K562 (cell line): ENCODE measurements around the gene CYSRT1. TPM values are rescaled to one million over a fixed set of nuclear protein-coding genes. Genes with fewer than 3 reads are reported as not detected.

Experiments
- ATAC-seq: fragments of 200-7000 bp; cut with Tn5 transposase; 3 replicates; pipeline ENCODE4 v1.9.1; 2020; ENCODE audit warnings: moderate library complexity
- BruUV-seq: library from RNA; stranded (reverse); fragments of 400-500 nt; replicated peaks from 2 replicates; lab custom pipeline; 2021; lab: Mats Ljungman, UMichigan
- CTCF ChIA-PET: fragments of 300-600 bp; formaldehyde crosslinking; extraction: SDS; loops from one replicate; lab custom pipeline; 2021; ENCODE audit warnings: low intra/inter-chr PET ratio; lab: Yijun Ruan, JAX
- POLR2A ChIA-PET: fragments of 300-600, 350-650 bp; sonication (Branson Sonifier 250); formaldehyde crosslinking; extraction: SDS; loops from one replicate; lab custom pipeline; 2021; ENCODE audit warnings: antibody characterized with exemption, inconsistent platforms; lab: Yijun Ruan, JAX
- DNase-seq, 4 experiments: peaks; one replicate each; pipeline versions ENCODE4 v3.0.0 to v3.0.0-alpha.2; 2011 to 2018; ENCODE audit warnings: low spot score in 3 of 4, mixed read lengths in 3 of 4; ENCODE audit errors: extremely low read depth in 1 of 4
- FAIRE-seq: peaks from 2 replicates; lab custom pipeline; 2011; peaks lifted over from hg19 to GRCh38; lab: Jason Lieb, UNC
- H2AFZ ChIP-seq: 2 replicates; pipeline ENCODE4 v1.6.0; 2011; ENCODE audit warnings: low read depth, low read length, control low read depth, inconsistent platforms
- H3K27ac ChIP-seq: fragments of 200-600 bp; 3 replicates; pipeline ENCODE4 v1.8.0; 2011; ENCODE audit warnings: low read depth, mild to moderate bottlenecking, control low read depth, inconsistent platforms, low read length, moderate library complexity, mixed read lengths; ENCODE audit errors: extremely low read depth
- H3K27me3 ChIP-seq, 2 experiments: fragments of 300-600 bp in 1 of 2; 2 replicates in 1 of 2; 3 replicates in 1 of 2; pipeline versions ENCODE4 v1.6.0 to v1.8.0; 2011; ENCODE audit warnings: inconsistent platforms in 2 of 2, low read length in 2 of 2, mild to moderate bottlenecking in 1 of 2, mixed read lengths in 1 of 2, moderate library complexity in 1 of 2; ENCODE audit not compliant: control insufficient read depth in 2 of 2, insufficient read depth in 2 of 2
- H3K36me3 ChIP-seq: fragments of 300-600 bp; 3 replicates; pipeline ENCODE4 v1.8.0; 2011; ENCODE audit warnings: mild to moderate bottlenecking, low read length, inconsistent platforms; ENCODE audit not compliant: control insufficient read depth, insufficient read depth
- H3K4me1 ChIP-seq, 2 experiments: fragments of 200-600 bp in 1 of 2; replicated peaks in 1 of 2; 2 replicates in 1 of 2; 3 replicates in 1 of 2; pipeline versions ENCODE4 v1.5.1 to v1.8.0; 2011; ENCODE audit warnings: inconsistent platforms in 2 of 2, low read length in 2 of 2, mild to moderate bottlenecking in 1 of 2, mixed read lengths in 1 of 2, moderate library complexity in 1 of 2; ENCODE audit not compliant: control insufficient read depth in 2 of 2, insufficient read depth in 2 of 2
- H3K4me2 ChIP-seq: 2 replicates; pipeline ENCODE4 v1.6.1; 2011; ENCODE audit warnings: low read length, control low read depth, inconsistent platforms, mixed read lengths; ENCODE audit not compliant: insufficient read depth
- H3K4me3 ChIP-seq: fragments of 200-600 bp; sonication (generic), shearing (Covaris generic); 2 replicates; pipeline ENCODE4 v1.5.1; 2016; ENCODE audit warnings: control low read depth, inconsistent platforms
- H3K79me2 ChIP-seq: fragments of 200-600 bp; 3 replicates; pipeline ENCODE4 v1.8.0; 2011; ENCODE audit warnings: low read length, inconsistent platforms; ENCODE audit not compliant: control insufficient read depth, insufficient read depth
- H3K9ac ChIP-seq, 2 experiments: 2 replicates each; pipeline versions ENCODE4 v1.6.0 to v1.6.1; 2011; ENCODE audit warnings: low read depth in 2 of 2, low read length in 2 of 2, control low read depth in 1 of 2, inconsistent platforms in 1 of 2, mild to moderate bottlenecking in 1 of 2, mixed read lengths in 1 of 2; ENCODE audit not compliant: insufficient read depth in 1 of 2
- H3K9me1 ChIP-seq: one replicate; pipeline ENCODE4 v1.6.0; 2011; ENCODE audit warnings: inconsistent platforms, mild to moderate bottlenecking, low read length, moderate library complexity; ENCODE audit not compliant: control insufficient read depth, insufficient read depth
- H3K9me3 ChIP-seq: replicated peaks from 2 replicates; pipeline ENCODE4 v1.5.1; 2011; ENCODE audit warnings: low read depth, low read length, inconsistent platforms; ENCODE audit not compliant: control insufficient read depth, insufficient read depth
- H4K20me1 ChIP-seq: replicated peaks from 2 replicates; pipeline ENCODE4 v1.6.1; 2011; ENCODE audit warnings: low read length, inconsistent platforms, mixed read lengths; ENCODE audit not compliant: control insufficient read depth, insufficient read depth
- FUS ChIP-seq: fragments of 200-400 bp; formaldehyde crosslinking; optimal IDR thresholded peaks from 2 replicates; pipeline ENCODE3; 2017; ENCODE audit warnings: low read depth, low read length
- KDM4B ChIP-seq, 2 experiments: fragments of 450-650 bp in 1 of 2; sonication (generic) in 1 of 2; IDR thresholded peaks; 2 replicates each; pipeline ENCODE4 v1.6.1; 2016 to 2017; ENCODE audit warnings: borderline replicate concordance in 2 of 2, antibody characterized with exemption in 1 of 2, low read depth in 1 of 2, mild to moderate bottlenecking in 1 of 2
- POLR2G ChIP-seq: fragments of 200-400 bp; formaldehyde crosslinking; IDR thresholded peaks from 2 replicates; pipeline ENCODE4 v1.6.1; 2017; ENCODE audit warnings: low read depth, mild to moderate bottlenecking, antibody characterized with exemption, low read length, moderate library complexity
- RBFOX2 ChIP-seq: fragments of 200-400 bp; formaldehyde crosslinking; IDR thresholded peaks from 2 replicates; pipeline ENCODE4 v1.6.1; 2017; ENCODE audit warnings: low read depth, mild to moderate bottlenecking, low read length, moderate library complexity
- RBM22 ChIP-seq: fragments of 200-400 bp; formaldehyde crosslinking; IDR thresholded peaks from 2 replicates; pipeline ENCODE4 v1.6.1; 2018; ENCODE audit warnings: low read length, low read depth; ENCODE audit not compliant: poor library complexity, severe bottlenecking
- RUNX1 ChIP-seq: sonication (generic); IDR thresholded peaks from 2 replicates; pipeline ENCODE4 v1.6.1; 2016; ENCODE audit warnings: antibody characterized with exemption, low read depth
- TAF1 ChIP-seq: IDR thresholded peaks from 2 replicates; pipeline ENCODE4 v1.6.1; 2011; ENCODE audit warnings: mild to moderate bottlenecking, low read length, moderate library complexity; ENCODE audit not compliant: insufficient read depth, control insufficient read depth, severe bottlenecking; ENCODE audit errors: extremely low read depth
- ZBTB33 ChIP-seq: sonication (generic); formaldehyde crosslinking; IDR thresholded peaks from 2 replicates; pipeline ENCODE4 v1.8.1; 2023; ENCODE audit warnings: mild to moderate bottlenecking, missing genetic modification reagents
- ZBTB7A ChIP-seq: IDR thresholded peaks from 2 replicates; pipeline ENCODE4 v1.6.1; 2011; ENCODE audit warnings: low read depth, mild to moderate bottlenecking, low read length, moderate library complexity, borderline replicate concordance; ENCODE audit not compliant: control insufficient read depth
- WGBS: fragments of 100-300 bp; shearing (Covaris generic); methylation state at CpG from one replicate; pipeline ENCODE4 v1.1.6; 2016; ENCODE audit warnings: low coverage, mixed read lengths; ENCODE audit not compliant: insufficient coverage; ENCODE audit errors: missing lambda C conversion rate; 5-methylcytosine and 5-hydroxymethylcytosine counted together
- in situ Hi-C: fragments of 300-500 bp; cut with MboI; formaldehyde crosslinking; loops from 4 replicates; pipeline ENCODE4 v1.15.0; 2018; ENCODE audit warnings: inconsistent platforms, mixed read lengths
- intact Hi-C: fragments of 100-400 bp; cut with micrococcal nuclease; formaldehyde crosslinking; loops from 2 replicates; pipeline ENCODE4 v1.14.2; 2022
- polyA plus RNA-seq, 8 experiments: library from polyadenylated mRNA; depleted of rRNA in 4 of 8; stranded (reverse) in 5 of 8; unstranded in 3 of 8; fragments of >200 nt; fragmentation: Nextera tagmentation in 2 of 8; fragmentation: Illumina TruSeq in 1 of 8; extraction: Ambion mirVana in 2 of 8; extraction: Trizol in 1 of 8; gene quantifications; 2 replicates each; pipeline versions ENCODE4 v1.2.1 to v1.2.3, GENCODE V29; 2011 to 2014; ENCODE audit warnings: inconsistent platforms in 1 of 8, missing spikeins in 1 of 8
- total RNA-seq, 7 experiments: library from RNA; depleted of rRNA in 6 of 7; stranded (reverse); fragments of >200 nt in 6 of 7; fragmentation: Illumina TruSeq in 2 of 7; extraction: Trizol in 2 of 7; gene quantifications; 2 replicates each; pipeline versions ENCODE4 v1.2.1 to v1.2.3, GENCODE V29; 2011 to 2021; ENCODE audit warnings: low replicate concordance in 1 of 7
- TF ChIP-seq, protein P1 (sequence below): fragments of 250-450 bp; sonication (Bioruptor Pico); IDR thresholded peaks from 2 replicates; pipeline ENCODE4 v1.4.0; 2020; ENCODE audit warnings: mild to moderate bottlenecking, moderate library complexity, borderline replicate concordance
- TF ChIP-seq, protein P2 (sequence below): sonication (generic); formaldehyde crosslinking; IDR thresholded peaks from 2 replicates; pipeline ENCODE4 v1.9.0; 2022; ENCODE audit warnings: mild to moderate bottlenecking, missing genetic modification reagents

CYSRT1 gene
- total and polyA plus RNA-seq, 9 of the 15 experiments (the other 6 are each of a cell fraction or from before 2014, with no cell fraction given) = 0.04 to 1.4 (median 0.42) TPM; not detected in 3

- TF ChIP-seq FUS = no peak
- TF ChIP-seq POLR2G = peak; percentile 71
- TF ChIP-seq, protein P1, sequence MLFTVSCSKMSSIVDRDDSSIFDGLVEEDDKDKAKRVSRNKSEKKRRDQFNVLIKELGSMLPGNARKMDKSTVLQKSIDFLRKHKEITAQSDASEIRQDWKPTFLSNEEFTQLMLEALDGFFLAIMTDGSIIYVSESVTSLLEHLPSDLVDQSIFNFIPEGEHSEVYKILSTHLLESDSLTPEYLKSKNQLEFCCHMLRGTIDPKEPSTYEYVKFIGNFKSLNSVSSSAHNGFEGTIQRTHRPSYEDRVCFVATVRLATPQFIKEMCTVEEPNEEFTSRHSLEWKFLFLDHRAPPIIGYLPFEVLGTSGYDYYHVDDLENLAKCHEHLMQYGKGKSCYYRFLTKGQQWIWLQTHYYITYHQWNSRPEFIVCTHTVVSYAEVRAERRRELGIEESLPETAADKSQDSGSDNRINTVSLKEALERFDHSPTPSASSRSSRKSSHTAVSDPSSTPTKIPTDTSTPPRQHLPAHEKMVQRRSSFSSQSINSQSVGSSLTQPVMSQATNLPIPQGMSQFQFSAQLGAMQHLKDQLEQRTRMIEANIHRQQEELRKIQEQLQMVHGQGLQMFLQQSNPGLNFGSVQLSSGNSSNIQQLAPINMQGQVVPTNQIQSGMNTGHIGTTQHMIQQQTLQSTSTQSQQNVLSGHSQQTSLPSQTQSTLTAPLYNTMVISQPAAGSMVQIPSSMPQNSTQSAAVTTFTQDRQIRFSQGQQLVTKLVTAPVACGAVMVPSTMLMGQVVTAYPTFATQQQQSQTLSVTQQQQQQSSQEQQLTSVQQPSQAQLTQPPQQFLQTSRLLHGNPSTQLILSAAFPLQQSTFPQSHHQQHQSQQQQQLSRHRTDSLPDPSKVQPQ (CRISPR knock-in tag) = no peak
- TF ChIP-seq TAF1 = no peak
- 0 out of 2 replicates have a peak, but pooled peaks have one; percentile 14 for TF ChIP-seq ZBTB7A
- peak; percentile 56 for TF ChIP-seq RBM22
- TF ChIP-seq KDM4B (IDR thresholded peaks at IDR 0.05; ENCODE audit: borderline replicate concordance in 2 of 2, low read depth in 1 of 2) = no peak
- peak; percentile 39; the same call in 1 of the 2 replicates for TF ChIP-seq RBFOX2
- TF ChIP-seq RUNX1 = no peak
- TF ChIP-seq, protein P2, sequence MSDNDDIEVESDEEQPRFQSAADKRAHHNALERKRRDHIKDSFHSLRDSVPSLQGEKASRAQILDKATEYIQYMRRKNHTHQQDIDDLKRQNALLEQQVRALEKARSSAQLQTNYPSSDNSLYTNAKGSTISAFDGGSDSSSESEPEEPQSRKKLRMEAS (CRISPR knock-in tag) = peak; percentile 50; the same call in 1 of the 2 replicates
- peak; percentile 98 for TF ChIP-seq ZBTB33
- FAIRE-seq = no peak
- CTCF ChIA-PET = no interaction called here
- DNase-seq = no peak
- Histone ChIP-seq H4K20me1 (no peaks in the 10 kb centered on the region), H3K79me2 (peaks cover 18% of the 10 kb centered on the region; the same call in 2 of the 3 replicates), H3K27ac (no peak overlapping the region), H3K27me3 (no peaks in the 10 kb centered on the region), H2AFZ (no peak overlapping the region), H3K9me1 (no peaks in the 10 kb centered on the region), H3K9me3 (no peaks in the 10 kb centered on the region), H3K4me2 (no peak overlapping the region), H3K4me1 (peaks cover 34 to 93% of the 10 kb centered on the region in 2 experiments), H3K4me3 (no peak overlapping the region), H3K36me3 (peaks cover 16% of the 10 kb centered on the region; the same call in 1 of the 3 replicates), H3K9ac (peak overlapping the region in 1 of 2 experiments; percentile 77; a peak in 1 of 4 replicates)
- intact Hi-C loops = no loop called here
- WGBS = 89% methylated on average over 43 of the region's 52 CpGs
- POLR2A ChIA-PET = interaction anchor here (0.9 to 2.1 kb wide), 5 partner anchors 12 to 32 kb away, joined by 3 to 6 read pairs (median 4); partner anchors contain the start of genes ANAPC2, SSNA1 and TUBB4B
- ATAC-seq = no peak
- in situ Hi-C loops = no loop called here
- no TSS peak for BruUV-seq
Measured at GRCh38 chr9:137220317-137221094, 4.5 kb upstream of the CYSRT1 start.
